Effector memory CD4-positive, alpha-beta T cell (primary cell): ENCODE measurements around the gene HOXB3.
A peak's percentile ranks its signal among the peaks of the same experiment; 100 is the strongest.

Source experiments
- DNase-seq, 3 donors: peaks; one replicate each; pipeline ENCODE4 v3.0.0-alpha.2; 2020
- H3K27ac ChIP-seq: 2 replicates; pipeline ENCODE4 v1.7.0; 2013; ENCODE audit warnings: mild to moderate bottlenecking, low read length, moderate library complexity; ENCODE audit not compliant: insufficient read depth, poor library complexity, severe bottlenecking
- H3K27me3 ChIP-seq: replicated peaks from 2 replicates; pipeline ENCODE4 v1.7.0; 2013; ENCODE audit warnings: mild to moderate bottlenecking, low read length; ENCODE audit not compliant: insufficient read depth, control insufficient read depth, poor library complexity, severe bottlenecking
- H3K36me3 ChIP-seq: 2 replicates; pipeline ENCODE4 v1.7.0; 2013; ENCODE audit warnings: mild to moderate bottlenecking, low read length, moderate library complexity; ENCODE audit not compliant: control insufficient read depth, insufficient read depth
- H3K4me1 ChIP-seq: 2 replicates; pipeline ENCODE4 v1.7.0; 2013; ENCODE audit warnings: low read length, mild to moderate bottlenecking; ENCODE audit not compliant: control insufficient read depth, insufficient read depth, poor library complexity, severe bottlenecking
- H3K4me3 ChIP-seq: 2 replicates; pipeline ENCODE4 v1.7.0; 2013; ENCODE audit warnings: low read length, low read depth, mild to moderate bottlenecking; ENCODE audit not compliant: insufficient read depth, poor library complexity, severe bottlenecking
- H3K9me3 ChIP-seq: 2 replicates; pipeline ENCODE4 v1.7.0; 2013; ENCODE audit warnings: mild to moderate bottlenecking, low read length, moderate library complexity; ENCODE audit not compliant: control insufficient read depth

Gene HOXB3

GRCh38 chr17:48630925-48631692 lies 41.1 kb upstream of the HOXB3 start:
- H3K9me3 ChIP-seq, result no peaks in the 10 kb centered on the region
- no peak for DNase-seq

GRCh38 chr17:48630009-48630924 lies 40.2 kb upstream of the HOXB3 start:
- Histone ChIP-seq H3K27ac (no peak overlapping the region), H3K36me3 (no peaks in the 10 kb centered on the region), H3K27me3 (peaks cover 84% of the 10 kb centered on the region), H3K4me3 (no peak overlapping the region), H3K9me3 (no peaks in the 10 kb centered on the region), H3K4me1 (peaks cover 17% of the 10 kb centered on the region)
- DNase-seq, result no peak

More at GRCh38 chr17:48630925-48631692, 41.1 kb upstream of the HOXB3 start:
- H3K27ac ChIP-seq, result no peak overlapping the region
- peaks cover 83% of the 10 kb centered on the region for H3K27me3 ChIP-seq
- peaks cover 8% of the 10 kb centered on the region for H3K4me1 ChIP-seq
- no peaks in the 10 kb centered on the region for H3K36me3 ChIP-seq
- H3K4me3 ChIP-seq, result no peak overlapping the region

- no peaks in the 10 kb centered on the region for H3K36me3 ChIP-seq
- no peak overlapping the region for H3K4me3 ChIP-seq
- peaks cover 25% of the 10 kb centered on the region for H3K4me1 ChIP-seq
- peaks cover 84% of the 10 kb centered on the region for H3K27me3 ChIP-seq
- DNase-seq, result no peak
- no peak overlapping the region for H3K27ac ChIP-seq
- no peaks in the 10 kb centered on the region for H3K9me3 ChIP-seq
Measured at GRCh38 chr17:48629411-48629759, 39.3 kb upstream of the HOXB3 start.

- H3K4me3 ChIP-seq, result no peak overlapping the region
- peaks cover 25% of the 10 kb centered on the region for H3K4me1 ChIP-seq
- peaks cover 84% of the 10 kb centered on the region for H3K27me3 ChIP-seq
- H3K9me3 ChIP-seq, result no peaks in the 10 kb centered on the region
- DNase-seq, result no peak
- H3K36me3 ChIP-seq, result no peaks in the 10 kb centered on the region
- no peak overlapping the region for H3K27ac ChIP-seq
Measured at GRCh38 chr17:48628649-48629410, 38.8 kb upstream of the HOXB3 start.

GRCh38 chr17:48627623-48628521 lies 37.8 kb upstream of the HOXB3 start:
- Histone ChIP-seq H3K27me3 (peaks cover 85% of the 10 kb centered on the region), H3K4me3 (no peak overlapping the region), H3K9me3 (no peaks in the 10 kb centered on the region), H3K27ac (no peak overlapping the region), H3K4me1 (peaks cover 25% of the 10 kb centered on the region), H3K36me3 (no peaks in the 10 kb centered on the region)
- DNase-seq, result no peak

- H3K4me1 ChIP-seq, result peaks cover 25% of the 10 kb centered on the region
- H3K27me3 ChIP-seq, result peaks cover 82% of the 10 kb centered on the region
- H3K36me3 ChIP-seq, result no peaks in the 10 kb centered on the region
- no peak overlapping the region for H3K4me3 ChIP-seq
- H3K9me3 ChIP-seq, result no peaks in the 10 kb centered on the region
- H3K27ac ChIP-seq, result no peak overlapping the region
- no peak for DNase-seq
Measured at GRCh38 chr17:48627118-48627597, 37.1 kb upstream of the HOXB3 start.

GRCh38 chr17:48626245-48627117 lies 36.4 kb upstream of the HOXB3 start, which contains the start of gene HOXB9:
TSS of gene HOXB9 (minus strand) at chr17:48626358. CDS start at chr17:48626269, 89 bp downstream.
- peaks cover 79% of the 10 kb centered on the region for H3K27me3 ChIP-seq

GRCh38 chr17:48625495-48626244 lies 35.6 kb upstream of the HOXB3 start:
- Histone ChIP-seq H3K9me3 (no peaks in the 10 kb centered on the region), H3K27me3 (peaks cover 72% of the 10 kb centered on the region), H3K36me3 (no peaks in the 10 kb centered on the region), H3K4me3 (peak overlapping the region; percentile 59), H3K27ac (no peak overlapping the region), H3K4me1 (peaks cover 25% of the 10 kb centered on the region)
- DNase-seq, result peak in 2 of 3 donors; percentile 20 to 28

More at GRCh38 chr17:48626245-48627117, 36.4 kb upstream of the HOXB3 start, which contains the start of gene HOXB9:
- DNase-seq, result peak in 1 of 3 donors; percentile 32
- no peak within 1 kb of the TSS for H3K27ac ChIP-seq
- H3K4me1 ChIP-seq, result peaks cover 25% of the 10 kb centered on the region
- no peaks in the 10 kb centered on the region for H3K36me3 ChIP-seq
- H3K9me3 ChIP-seq, result no peaks in the 10 kb centered on the region
- H3K4me3 ChIP-seq, result peak within 1 kb of the TSS; percentile 59
